GM12891 (cell line): ENCODE results near the gene C19orf53.
"Not testable (repeated sequence)": the region's sequence is repeated elsewhere in the genome, so short reads cannot be mapped to it uniquely, and the experiment has no call there.

Experiments used
- POLR2A ChIP-seq: IDR thresholded peaks from 2 replicates; pipeline ENCODE4 v1.6.1; 2011; ENCODE audit warnings: low read depth, low read length, control low read depth
- POLR2AphosphoS5 ChIP-seq: IDR thresholded peaks from 2 replicates; pipeline ENCODE4 v1.6.1; 2011; ENCODE audit warnings: low read depth, low read length, control low read depth
- TAF1 ChIP-seq: IDR thresholded peaks from 2 replicates; pipeline ENCODE4 v1.6.1; 2011; ENCODE audit warnings: low read depth, low read length, control low read depth

DNA sequence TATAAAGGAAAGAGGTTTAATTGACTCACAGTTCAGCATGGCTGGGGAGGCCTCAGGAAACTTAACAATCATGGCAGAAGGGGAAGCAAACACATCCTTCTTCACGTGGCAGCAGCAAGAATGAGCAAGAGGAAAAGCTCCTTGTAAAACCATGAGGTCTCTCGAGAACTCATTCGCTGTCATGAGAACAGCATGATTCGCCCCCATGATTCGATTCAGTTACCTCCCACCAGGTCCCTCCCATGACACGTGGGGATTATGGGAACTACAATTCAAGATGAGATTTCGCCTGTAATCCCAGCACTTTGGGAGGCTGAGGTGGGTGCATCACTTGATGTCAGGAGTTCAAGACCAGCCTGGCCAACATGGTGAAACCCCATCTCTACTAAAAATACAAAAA, 20.6 kb upstream of the C19orf53 start:
- TF ChIP-seq POLR2AphosphoS5, POLR2A, TAF1: not testable (repeated sequence)
